ENCODE results near the gene DCLRE1A.
"Not testable (repeated sequence)": the region's sequence is repeated elsewhere in the genome, so short reads cannot be mapped to it uniquely, and the experiment has no call there.

DNA sequence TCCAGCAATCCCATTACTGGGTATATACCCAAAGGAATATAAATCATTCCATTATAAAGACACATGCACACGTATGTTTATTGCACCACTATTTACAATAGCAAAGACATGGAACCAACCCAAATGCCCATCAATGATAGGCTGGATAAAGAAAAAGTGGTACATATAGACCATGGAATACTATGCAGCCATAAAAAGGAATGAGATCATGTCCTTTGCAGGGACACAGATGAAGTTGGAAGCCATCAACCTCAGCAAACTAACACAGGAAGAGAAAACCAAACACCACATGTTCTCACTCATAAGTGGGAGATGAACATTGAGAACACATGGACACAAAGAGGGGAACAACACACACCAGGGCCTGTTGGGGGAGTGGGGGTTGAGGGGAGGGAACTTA is 39.2 kb downstream of the DCLRE1A start:
- not testable (repeated sequence) for TF ChIP-seq POLR2A (IDR thresholded peaks at IDR 0.05); POLR2AphosphoS5 (IDR thresholded peaks at IDR 0.05); EP300 (IDR thresholded peaks at IDR 0.05; ENCODE audit: low read depth)
